ENCODE data around the gene PPIB.

- TF ChIP-seq NFRKB (IDR thresholded peaks at IDR 0.05) (no peak), FOXA1 (IDR thresholded peaks at IDR 0.05) (no peak), SP1 (IDR thresholded peaks at IDR 0.05) (no peak), FOXM1 (IDR thresholded peaks at IDR 0.05; ENCODE audit: borderline replicate concordance) (no peak), FOXK2 (IDR thresholded peaks at IDR 0.05) (no peak)
These were observed 32.7 kb downstream of the PPIB start for GRCh38 chr15:64130159-64130558.
